Activated CD8-positive, alpha-beta T cell treated with anti-CD3 and anti-CD28 coated beads for 36 hours (primary cell): Measurements from ENCODE around the gene NARS2. TPM values are rescaled to one million over a fixed set of nuclear protein-coding genes. Genes with fewer than 3 reads are reported as not detected.

Experiments used
- ATAC-seq: fragments of 200-7000 bp; cut with Tn5 transposase; one replicate; pipeline ENCODE4 v1.10.0; 2021; ENCODE audit warnings: mild to moderate bottlenecking, moderate library complexity
- CTCF ChIA-PET: fragments of 350-600 bp; sonication (Branson Sonifier 250); formaldehyde crosslinking; loops from one replicate; lab custom pipeline; 2021; ENCODE audit warnings: antibody characterized with exemption; lab: Charles Lee
- POLR2A ChIA-PET: fragments of 350-600 bp; sonication (Branson Sonifier 250); formaldehyde crosslinking; loops from one replicate; lab custom pipeline; 2021; ENCODE audit warnings: antibody characterized with exemption; lab: Charles Lee
- DNase-seq: peaks from one replicate; pipeline ENCODE4 v3.0.0-alpha.2; 2020
- H3K27ac Mint-ChIP-seq: one replicate; pipeline ENCODE4 v1.8.0; 2021; ENCODE audit warnings: mild to moderate bottlenecking, mixed read lengths
- H3K27me3 Mint-ChIP-seq: one replicate; pipeline ENCODE4 v1.8.0; 2021; ENCODE audit warnings: mixed read lengths
- H3K36me3 Mint-ChIP-seq: one replicate; pipeline ENCODE4 v1.8.0; 2021; ENCODE audit warnings: low read depth, mixed read lengths
- H3K4me1 Mint-ChIP-seq: one replicate; pipeline ENCODE4 v1.8.0; 2021; ENCODE audit warnings: low read depth, mixed read lengths
- H3K4me3 Mint-ChIP-seq: one replicate; pipeline ENCODE4 v1.8.0; 2021; ENCODE audit warnings: mild to moderate bottlenecking, moderate library complexity, mixed read lengths
- H3K9me3 Mint-ChIP-seq: one replicate; pipeline ENCODE4 v1.8.0; 2021; ENCODE audit warnings: mixed read lengths
- intact Hi-C: fragments of 100-400 bp; cut with micrococcal nuclease; formaldehyde crosslinking; loops from one replicate; pipeline ENCODE4 v1.10.0; 2022
- total RNA-seq, 2 experiments: library from RNA; stranded (reverse); gene quantifications; one replicate each; pipeline ENCODE4 v1.2.3, GENCODE V29; 2021
- TF ChIP-seq, protein P1 (sequence below): fragments of 200-600 bp; IDR thresholded peaks from one replicate; pipeline ENCODE4 v1.8.0; 2022; ENCODE audit warnings: antibody characterized with exemption, mild to moderate bottlenecking

NARS2 gene
- total RNA-seq, 2 experiments from 2014 or later: 26.2 to 32.1 TPM

DNA sequence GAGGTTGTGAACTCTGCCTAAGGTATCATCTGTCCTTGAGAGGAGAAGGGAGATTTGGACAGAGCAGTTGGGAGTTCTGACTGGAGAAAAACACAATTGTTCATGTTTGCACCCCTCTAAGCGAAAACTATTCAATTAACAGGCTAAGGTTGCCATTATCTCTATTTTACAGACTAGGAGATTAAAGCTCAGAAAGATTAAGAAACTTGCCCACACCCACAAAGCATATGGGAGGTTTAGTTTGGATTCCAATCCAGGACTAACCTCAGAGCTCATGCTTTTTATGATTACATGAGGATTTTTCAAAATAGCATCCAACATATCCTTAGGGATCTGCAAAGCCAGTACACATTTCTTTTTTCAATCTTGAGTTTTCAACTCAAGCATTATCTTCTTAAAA is 179.1 kb downstream of the NARS2 start:
- TF ChIP-seq, protein P1, sequence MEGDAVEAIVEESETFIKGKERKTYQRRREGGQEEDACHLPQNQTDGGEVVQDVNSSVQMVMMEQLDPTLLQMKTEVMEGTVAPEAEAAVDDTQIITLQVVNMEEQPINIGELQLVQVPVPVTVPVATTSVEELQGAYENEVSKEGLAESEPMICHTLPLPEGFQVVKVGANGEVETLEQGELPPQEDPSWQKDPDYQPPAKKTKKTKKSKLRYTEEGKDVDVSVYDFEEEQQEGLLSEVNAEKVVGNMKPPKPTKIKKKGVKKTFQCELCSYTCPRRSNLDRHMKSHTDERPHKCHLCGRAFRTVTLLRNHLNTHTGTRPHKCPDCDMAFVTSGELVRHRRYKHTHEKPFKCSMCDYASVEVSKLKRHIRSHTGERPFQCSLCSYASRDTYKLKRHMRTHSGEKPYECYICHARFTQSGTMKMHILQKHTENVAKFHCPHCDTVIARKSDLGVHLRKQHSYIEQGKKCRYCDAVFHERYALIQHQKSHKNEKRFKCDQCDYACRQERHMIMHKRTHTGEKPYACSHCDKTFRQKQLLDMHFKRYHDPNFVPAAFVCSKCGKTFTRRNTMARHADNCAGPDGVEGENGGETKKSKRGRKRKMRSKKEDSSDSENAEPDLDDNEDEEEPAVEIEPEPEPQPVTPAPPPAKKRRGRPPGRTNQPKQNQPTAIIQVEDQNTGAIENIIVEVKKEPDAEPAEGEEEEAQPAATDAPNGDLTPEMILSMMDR: no peak
- intact Hi-C loops: no loop called here
- Mint-ChIP-seq H3K36me3 (no peaks in the 10 kb centered on the region), H3K4me3 (no peak overlapping the region), H3K27me3 (no peaks in the 10 kb centered on the region), H3K27ac (no peak overlapping the region), H3K4me1 (peaks cover 6% of the 10 kb centered on the region), H3K9me3 (no peaks in the 10 kb centered on the region)
- ChIA-PET CTCF (no interaction called here), POLR2A (no interaction called here)
- no peak for ATAC-seq
- no peak for DNase-seq

DNA sequence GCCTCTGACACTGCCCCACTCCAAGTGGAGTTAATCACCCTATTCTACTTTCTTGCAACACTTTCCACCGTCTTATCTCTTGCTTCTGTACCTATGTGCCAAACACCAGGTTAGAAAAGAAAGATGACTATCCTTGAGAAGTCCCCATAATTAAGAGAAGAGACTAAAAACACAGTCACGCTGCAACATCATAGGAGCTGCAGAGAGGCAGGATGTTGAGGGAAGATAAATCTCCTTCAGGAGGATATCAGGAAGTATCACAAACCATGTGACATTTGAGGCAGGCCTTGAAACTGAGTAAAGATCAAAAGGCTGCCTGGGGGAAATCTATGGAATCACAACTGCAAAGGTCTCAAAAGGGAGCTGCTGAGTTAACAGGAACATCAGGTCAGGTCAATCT is 181.8 kb downstream of the NARS2 start:
- TF ChIP-seq, protein P1: no peak
- intact Hi-C loops: no loop called here
- peaks cover 6% of the 10 kb centered on the region for H3K4me1 Mint-ChIP-seq
- H3K36me3 Mint-ChIP-seq: no peaks in the 10 kb centered on the region
- no peaks in the 10 kb centered on the region for H3K27me3 Mint-ChIP-seq
- DNase-seq (no peak), ATAC-seq (no peak)
- ChIA-PET CTCF (no interaction called here), POLR2A (no interaction called here)
- H3K27ac Mint-ChIP-seq: no peak overlapping the region
- H3K4me3 Mint-ChIP-seq: no peak overlapping the region
- H3K9me3 Mint-ChIP-seq: no peaks in the 10 kb centered on the region

DNA sequence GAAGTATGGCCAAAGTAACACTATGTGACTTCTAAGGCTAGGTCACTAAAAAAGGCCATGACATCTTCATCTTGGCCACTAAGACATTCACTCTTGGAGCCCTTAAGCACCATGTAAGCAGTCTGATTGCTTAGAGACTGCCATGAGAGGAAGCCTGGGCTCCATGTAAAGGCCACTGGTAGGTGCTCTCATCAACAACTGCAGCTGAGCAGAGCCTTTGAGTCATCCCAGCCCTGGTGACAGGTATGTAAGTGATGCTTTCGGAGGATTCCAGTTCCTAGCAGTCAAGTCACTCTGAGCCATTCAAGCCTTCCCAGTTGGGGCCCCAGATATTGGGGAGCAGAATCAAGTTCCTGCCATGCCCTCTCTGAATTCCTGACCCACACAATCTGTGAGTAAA is 183.2 kb downstream of the NARS2 start:
- ATAC-seq: no peak
- no peaks in the 10 kb centered on the region for H3K27me3 Mint-ChIP-seq
- ChIA-PET CTCF (no interaction called here), POLR2A (no interaction called here)
- H3K9me3 Mint-ChIP-seq: no peaks in the 10 kb centered on the region
- no peak overlapping the region for H3K27ac Mint-ChIP-seq
- TF ChIP-seq, protein P1: no peak
- peak; percentile 4 for DNase-seq
- intact Hi-C loops: no loop called here
- no peaks in the 10 kb centered on the region for H3K4me1 Mint-ChIP-seq
- H3K36me3 Mint-ChIP-seq: no peaks in the 10 kb centered on the region
- H3K4me3 Mint-ChIP-seq: no peak overlapping the region

DNA sequence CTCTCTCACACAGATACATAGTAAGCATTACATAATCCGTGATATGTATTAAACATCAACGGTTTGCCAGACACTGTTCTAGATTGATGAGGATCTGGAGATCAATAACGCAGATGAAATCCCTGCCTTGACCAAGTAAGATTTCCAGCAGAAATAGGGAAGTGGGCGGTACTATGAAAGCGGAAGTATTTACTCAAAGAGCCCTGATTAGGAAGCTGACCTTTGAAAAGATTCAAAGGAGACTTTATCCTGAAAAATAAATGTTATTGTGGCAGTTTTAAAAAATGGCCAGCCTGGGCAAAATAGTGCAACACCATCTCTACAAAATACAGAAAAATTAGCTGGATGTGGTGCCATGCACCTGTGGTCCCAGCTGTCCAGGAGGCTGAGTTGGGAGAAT is 183.9 kb downstream of the NARS2 start:
- Mint-ChIP-seq H3K9me3 (peaks cover 2% of the 10 kb centered on the region), H3K36me3 (no peaks in the 10 kb centered on the region), H3K27ac (no peak overlapping the region), H3K4me3 (no peak overlapping the region), H3K27me3 (no peaks in the 10 kb centered on the region), H3K4me1 (no peaks in the 10 kb centered on the region)
- DNase-seq (no peak), ATAC-seq (no peak)
- TF ChIP-seq, protein P1: no peak
- intact Hi-C loops: no loop called here
- ChIA-PET POLR2A (no interaction called here), CTCF (no interaction called here)

DNA sequence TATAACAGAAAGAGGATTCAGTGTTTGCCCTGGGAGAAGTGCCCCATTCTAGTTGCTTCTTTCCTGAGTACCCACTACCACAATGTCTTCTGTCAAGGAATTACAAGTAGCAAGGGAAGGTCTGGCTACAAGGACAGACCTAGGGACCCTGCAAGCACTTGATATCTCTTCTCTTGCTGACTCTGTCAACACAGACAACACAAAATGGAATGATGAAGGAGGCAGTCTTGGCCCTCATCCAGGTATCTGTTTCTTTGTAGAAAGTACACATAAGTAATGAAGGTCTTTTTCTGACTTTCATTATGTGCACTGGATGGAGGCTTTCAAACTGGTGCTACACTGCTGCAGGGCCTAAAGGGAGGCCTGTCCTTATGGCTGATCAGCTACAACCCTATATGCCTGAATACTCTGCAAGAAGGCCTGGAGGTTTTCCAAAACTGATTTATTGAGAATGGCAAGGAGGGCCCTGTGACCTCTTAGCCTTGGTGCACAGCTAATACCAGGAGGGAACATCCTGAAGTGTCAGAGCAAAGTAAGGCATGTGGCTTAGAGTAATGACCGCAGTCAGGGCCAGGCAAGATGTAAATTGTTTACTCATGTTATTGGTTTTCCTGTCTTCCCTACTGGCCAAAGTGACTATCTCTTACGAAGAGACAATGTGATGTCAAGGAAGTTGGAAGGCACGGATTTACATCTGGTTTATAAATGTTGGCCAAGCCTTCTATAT is 188.3 kb downstream of the NARS2 start:
- Mint-ChIP-seq H3K36me3 (peaks cover 7% of the 10 kb centered on the region), H3K27ac (no peak overlapping the region), H3K9me3 (peaks cover 18% of the 10 kb centered on the region), H3K27me3 (no peaks in the 10 kb centered on the region), H3K4me1 (no peaks in the 10 kb centered on the region), H3K4me3 (no peak overlapping the region)
- intact Hi-C loops: no loop called here
- DNase-seq (no peak), ATAC-seq (no peak)
- TF ChIP-seq, protein P1: no peak
- POLR2A ChIA-PET: no interaction called here
- CTCF ChIA-PET: no interaction called here

Other genes starting within 250 kb of the NARS2 start
- gene GAB2, start 157.0 kb downstream of the NARS2 start, total RNA-seq: 1 to 10 TPM; 1.4 to 1.8 TPM